Retinal pigment epithelial cell (primary cell): ENCODE measurements around the gene CACUL1.
A peak's percentile ranks its signal among the peaks of the same experiment; 100 is the strongest.
"Not testable (repeated sequence)": the region's sequence is repeated elsewhere in the genome, so short reads cannot be mapped to it uniquely, and the experiment has no call there.

Source experiments
- DNase-seq: peaks from one replicate; pipeline ENCODE4 v3.0.0-alpha.2; 2010; ENCODE audit warnings: low read depth
- H3K4me3 ChIP-seq: 2 replicates; pipeline ENCODE4 v1.5.1; 2011; ENCODE audit warnings: mild to moderate bottlenecking, low read length, control low read depth, moderate library complexity
- CTCF ChIP-seq: conservative IDR thresholded peaks from 2 replicates; pipeline ENCODE4 v1.5.1; 2011; ENCODE audit warnings: low read depth, low read length, control low read depth, inconsistent platforms

Gene CACUL1

DNA sequence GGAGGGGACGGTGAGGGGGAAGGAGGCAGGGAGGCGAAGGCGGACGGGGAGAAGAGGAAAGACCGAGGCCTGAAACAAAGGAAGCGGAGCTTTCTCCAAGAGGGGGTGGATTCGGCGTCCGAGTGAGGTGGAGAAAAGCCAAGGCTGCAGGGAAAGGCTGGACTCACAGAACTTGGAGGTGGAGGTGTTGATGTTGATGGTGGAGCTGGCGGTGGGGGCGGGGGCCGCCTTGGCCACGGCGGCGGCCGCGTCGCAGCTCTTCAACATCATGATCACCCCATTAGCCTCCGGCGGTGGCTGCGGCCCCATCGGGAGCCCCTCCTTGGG lies 578 bp downstream of the CACUL1 start:
- peak overlapping the region; percentile 94 for H3K4me3 ChIP-seq
- DNase-seq, result no peak
- no peak for TF ChIP-seq CTCF

DNA sequence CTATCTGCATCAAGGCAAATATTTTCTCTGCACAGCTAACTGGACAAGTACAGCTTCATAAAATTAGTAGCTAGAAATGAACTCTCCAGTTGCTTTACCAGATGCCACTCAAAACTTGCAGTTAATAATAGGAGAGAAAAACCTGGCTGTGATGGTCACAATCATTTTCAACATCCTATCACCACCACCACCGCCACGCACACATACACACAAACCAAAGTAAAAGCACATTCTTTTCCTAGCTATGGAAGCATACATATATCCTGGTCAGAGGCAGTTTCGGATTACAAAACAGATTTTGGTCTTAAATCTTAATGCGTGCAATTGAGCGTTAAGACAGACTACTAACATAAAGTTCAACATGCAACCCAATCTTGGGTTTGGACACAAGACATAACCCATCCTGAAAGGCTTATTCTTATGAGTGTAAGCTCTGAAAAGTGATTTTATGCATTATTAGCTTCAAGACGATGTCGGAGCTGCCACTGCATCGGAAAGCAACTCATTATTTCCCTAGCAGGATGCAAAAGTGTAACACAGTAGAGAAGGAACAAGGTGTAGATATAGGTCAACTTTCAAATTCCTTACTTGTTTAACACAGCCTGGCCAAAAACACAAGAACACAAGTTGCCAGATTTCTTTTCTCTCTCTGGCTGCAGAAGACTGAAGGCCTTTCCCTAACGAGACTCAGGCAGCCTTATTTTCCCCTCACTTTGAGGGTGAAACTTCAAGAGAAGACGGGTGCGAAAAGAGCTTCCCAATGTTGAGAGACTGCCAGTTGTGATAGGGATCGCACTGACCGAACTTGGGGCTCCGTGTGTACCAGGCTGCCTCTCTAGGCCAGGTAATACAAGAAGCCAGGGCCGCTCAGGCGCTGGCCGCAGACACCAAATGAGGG lies 1.2 kb downstream of the CACUL1 start:
- no peak for DNase-seq
- peak overlapping the region; percentile 94 for H3K4me3 ChIP-seq
- TF ChIP-seq CTCF, result no peak

DNA sequence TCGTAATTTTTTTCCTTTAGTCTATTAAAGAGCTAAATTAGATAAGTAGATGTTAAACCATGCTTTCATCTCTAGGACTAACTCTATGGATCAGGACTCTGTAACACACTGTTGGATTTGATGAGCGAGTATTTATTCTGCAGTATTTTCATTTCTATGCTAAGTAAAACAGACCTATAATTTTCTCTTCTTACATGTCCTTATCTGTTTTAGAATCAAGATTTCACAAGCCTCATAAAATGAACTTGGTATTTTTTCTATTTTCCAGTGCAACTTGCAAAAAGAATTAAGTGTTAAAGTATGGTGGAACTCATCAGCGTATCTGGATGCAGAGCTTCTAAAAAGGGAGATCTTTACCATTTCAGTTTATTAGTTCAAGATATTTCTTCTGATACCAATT lies 2.4 kb downstream of the CACUL1 start:
- TF ChIP-seq CTCF, result no peak
- H3K4me3 ChIP-seq, result peak overlapping the region; percentile 94
- no peak for DNase-seq

DNA sequence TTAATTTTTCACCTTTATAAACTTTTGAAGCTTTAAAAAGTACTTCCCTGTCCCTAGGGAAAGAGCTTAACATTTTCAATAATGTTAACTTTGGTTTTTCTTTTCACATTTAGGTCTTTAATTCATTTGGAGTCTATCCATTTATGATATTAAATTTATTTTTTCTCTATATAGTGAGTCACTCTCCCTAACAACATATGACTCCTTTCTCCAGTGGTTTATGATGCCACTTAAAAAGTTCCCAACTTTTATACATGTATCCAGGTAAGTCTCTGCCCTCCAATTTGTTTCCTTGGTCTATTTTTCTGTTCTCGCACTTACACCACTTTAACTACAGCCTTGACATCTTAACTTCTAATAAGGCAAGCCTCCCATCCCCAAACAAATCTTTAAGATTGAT lies 3.5 kb downstream of the CACUL1 start:
- no peak for DNase-seq
- TF ChIP-seq CTCF, result no peak
- no peak overlapping the region for H3K4me3 ChIP-seq

GRCh38 chr10:118748041-118748440 lies 6.7 kb downstream of the CACUL1 start:
- DNase-seq, result no peak
- no peak overlapping the region for H3K4me3 ChIP-seq
- no peak for TF ChIP-seq CTCF

GRCh38 chr10:118746246-118746645 lies 8.5 kb downstream of the CACUL1 start:
- DNase-seq, result no peak
- no peak for TF ChIP-seq CTCF
- no peak overlapping the region for H3K4me3 ChIP-seq

- H3K4me3 ChIP-seq, result no peak overlapping the region
- no peak for TF ChIP-seq CTCF
- no peak for DNase-seq
Observed at GRCh38 chr10:118745056-118745455, 9.7 kb downstream of the CACUL1 start.

- not testable (repeated sequence) for DNase-seq, H3K4me3 ChIP-seq
Observed at GRCh38 chr10:118744346-118744918, 10.3 kb downstream of the CACUL1 start.
